ENCODE measurements around the gene PITPNB.

Gene PITPNB

DNA sequence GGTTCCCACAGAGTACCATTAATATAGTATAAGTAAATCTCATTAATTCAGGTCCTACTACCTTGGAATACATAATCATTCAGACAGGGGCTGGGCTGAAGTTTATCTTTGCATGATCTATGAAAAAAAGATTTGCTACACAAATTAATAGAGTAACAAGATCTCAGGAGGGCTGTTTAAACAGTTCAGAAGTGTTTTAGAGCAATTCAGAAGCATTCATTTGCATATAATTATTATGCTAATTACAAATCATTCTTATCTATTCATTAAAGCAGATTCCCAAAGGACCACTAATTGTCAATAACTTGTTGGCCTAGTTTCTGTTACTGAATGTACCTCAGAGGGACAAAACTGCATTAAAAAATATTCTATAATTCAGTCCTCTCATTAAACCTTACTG, 40.5 kb downstream of the PITPNB start:
- DNase-seq (no peak), ATAC-seq (no peak)
- Mint-ChIP-seq H3K4me3 (no peak overlapping the region), H3K27ac (no peak overlapping the region), H3K9me3 (no peaks in the 10 kb centered on the region), H3K27me3 (no peaks in the 10 kb centered on the region), H3K4me1 (peaks cover 53% of the 10 kb centered on the region), H3K36me3 (ENCODE audit: low read depth) (peaks cover 22% of the 10 kb centered on the region)

- H3K9me3 Mint-ChIP-seq = no peaks in the 10 kb centered on the region
- DNase-seq (no peak), ATAC-seq (peak; percentile 64)
- peaks cover 31% of the 10 kb centered on the region for H3K36me3 Mint-ChIP-seq (ENCODE audit: low read depth)
- H3K27ac Mint-ChIP-seq = peak overlapping the region; percentile 34
- peaks cover 53% of the 10 kb centered on the region for H3K4me1 Mint-ChIP-seq
- no peak overlapping the region for H3K4me3 Mint-ChIP-seq
- no peaks in the 10 kb centered on the region for H3K27me3 Mint-ChIP-seq
These were observed 41.6 kb downstream of the PITPNB start for GRCh38 chr22:27877501-27877900.

- Mint-ChIP-seq H3K36me3 (ENCODE audit: low read depth) (peaks cover 38% of the 10 kb centered on the region), H3K4me1 (peaks cover 53% of the 10 kb centered on the region), H3K4me3 (no peak overlapping the region), H3K9me3 (no peaks in the 10 kb centered on the region), H3K27me3 (no peaks in the 10 kb centered on the region), H3K27ac (no peak overlapping the region)
- ATAC-seq = no peak
- DNase-seq = no peak
These were observed 42.4 kb downstream of the PITPNB start for GRCh38 chr22:27876684-27877083.

DNA sequence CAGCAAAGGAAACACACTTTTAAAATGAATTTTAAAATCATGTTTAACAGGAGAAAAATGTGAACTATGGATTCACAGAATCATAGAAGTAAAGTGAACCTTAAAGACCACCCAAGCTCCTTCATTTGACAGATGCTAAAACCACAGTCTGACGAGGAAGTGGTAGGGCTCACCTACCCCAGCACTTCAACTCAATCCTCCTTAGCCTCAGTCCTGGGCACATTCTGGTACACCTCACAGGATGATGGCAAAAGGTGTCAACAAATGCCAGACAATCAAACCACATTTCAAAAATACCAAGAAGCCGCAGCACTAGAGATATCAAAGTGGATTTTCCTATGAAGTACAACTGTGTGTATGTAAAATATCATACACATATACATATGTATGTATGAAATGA, 43.1 kb downstream of the PITPNB start:
- peak overlapping the region; percentile 20 for H3K27ac Mint-ChIP-seq
- DNase-seq (no peak), ATAC-seq (peak; percentile 57)
- no peaks in the 10 kb centered on the region for H3K27me3 Mint-ChIP-seq
- H3K9me3 Mint-ChIP-seq = no peaks in the 10 kb centered on the region
- no peak overlapping the region for H3K4me3 Mint-ChIP-seq
- H3K36me3 Mint-ChIP-seq (ENCODE audit: low read depth) = peaks cover 43% of the 10 kb centered on the region
- peaks cover 53% of the 10 kb centered on the region for H3K4me1 Mint-ChIP-seq

DNA sequence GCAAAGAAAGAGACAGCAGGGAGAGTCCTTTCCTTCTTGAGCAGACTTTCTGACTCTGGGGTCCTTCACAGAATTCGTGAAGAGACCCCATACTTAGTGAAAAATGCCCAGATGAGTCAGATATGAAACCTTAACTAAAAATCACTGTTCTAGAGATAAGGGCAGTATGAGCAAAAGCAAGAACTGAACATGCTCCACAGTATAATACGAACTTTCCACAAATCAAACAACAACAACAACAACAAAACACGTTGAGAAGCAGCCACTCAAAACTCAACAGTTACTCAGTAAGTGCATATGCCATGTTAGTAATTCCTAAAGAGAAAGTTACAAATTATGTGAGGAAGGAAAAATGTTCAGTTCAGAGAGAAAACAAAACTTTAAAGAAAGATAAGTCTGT, 44.3 kb downstream of the PITPNB start:
- Mint-ChIP-seq H3K4me1 (peaks cover 54% of the 10 kb centered on the region), H3K4me3 (no peak overlapping the region), H3K27me3 (no peaks in the 10 kb centered on the region), H3K27ac (no peak overlapping the region), H3K36me3 (ENCODE audit: low read depth) (peaks cover 49% of the 10 kb centered on the region), H3K9me3 (no peaks in the 10 kb centered on the region)
- DNase-seq (no peak), ATAC-seq (no peak)

- Mint-ChIP-seq H3K4me1 (peaks cover 57% of the 10 kb centered on the region), H3K27ac (no peak overlapping the region), H3K9me3 (no peaks in the 10 kb centered on the region), H3K36me3 (ENCODE audit: low read depth) (peaks cover 49% of the 10 kb centered on the region), H3K27me3 (no peaks in the 10 kb centered on the region), H3K4me3 (no peak overlapping the region)
- ATAC-seq (no peak), DNase-seq (no peak)
These were observed 44.9 kb downstream of the PITPNB start for GRCh38 chr22:27874185-27874584.

- no peak for DNase-seq
- H3K4me3 Mint-ChIP-seq = no peak overlapping the region
- no peak overlapping the region for H3K27ac Mint-ChIP-seq
- H3K27me3 Mint-ChIP-seq = no peaks in the 10 kb centered on the region
- H3K36me3 Mint-ChIP-seq (ENCODE audit: low read depth) = peaks cover 53% of the 10 kb centered on the region
- H3K9me3 Mint-ChIP-seq = no peaks in the 10 kb centered on the region
- peaks cover 57% of the 10 kb centered on the region for H3K4me1 Mint-ChIP-seq
- no peak for ATAC-seq
These were observed 45.6 kb downstream of the PITPNB start for GRCh38 chr22:27873472-27873871.

GRCh38 chr22:27872488-27872887, 46.6 kb downstream of the PITPNB start:
- Mint-ChIP-seq H3K4me3 (no peak overlapping the region), H3K27me3 (no peaks in the 10 kb centered on the region), H3K27ac (no peak overlapping the region), H3K9me3 (no peaks in the 10 kb centered on the region), H3K36me3 (ENCODE audit: low read depth) (peaks cover 56% of the 10 kb centered on the region), H3K4me1 (peaks cover 57% of the 10 kb centered on the region)
- DNase-seq (no peak), ATAC-seq (no peak)

DNA sequence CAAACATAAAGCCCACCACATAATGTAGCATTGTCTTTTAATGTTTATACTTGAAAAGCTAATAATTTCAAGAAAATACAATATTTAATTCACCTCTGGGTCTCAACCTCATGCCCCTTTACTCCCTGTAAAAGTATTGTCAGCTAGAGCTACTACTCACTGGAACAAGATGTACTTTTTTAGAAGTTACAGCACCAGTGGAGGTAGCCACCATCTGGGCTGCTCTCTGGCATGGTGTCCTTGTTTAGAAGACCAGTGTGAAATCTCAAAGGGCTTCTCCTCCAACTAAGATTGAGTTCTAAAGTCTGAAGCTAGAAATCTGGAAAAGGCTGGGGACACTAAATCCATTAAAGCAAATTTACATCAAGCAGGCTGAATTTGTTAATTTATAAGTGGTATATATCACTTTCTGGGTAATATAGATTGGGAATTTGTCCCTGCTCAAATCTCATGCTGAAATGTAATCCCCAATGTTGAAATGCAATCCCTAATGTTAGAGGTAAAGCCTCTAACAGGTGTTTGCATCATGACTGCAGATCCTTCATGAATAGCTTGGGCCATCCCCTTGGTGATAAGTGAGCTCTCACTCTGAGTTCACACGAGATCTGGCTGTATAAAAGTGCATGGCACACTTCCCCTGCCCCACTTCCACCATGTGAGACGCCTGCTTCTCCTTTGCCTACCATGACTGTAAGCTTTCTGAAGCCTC, 47.6 kb downstream of the PITPNB start:
- ATAC-seq (no peak), DNase-seq (no peak)
- Mint-ChIP-seq H3K4me1 (peaks cover 59% of the 10 kb centered on the region), H3K4me3 (no peak overlapping the region), H3K27me3 (no peaks in the 10 kb centered on the region), H3K9me3 (no peaks in the 10 kb centered on the region), H3K36me3 (ENCODE audit: low read depth) (peaks cover 60% of the 10 kb centered on the region), H3K27ac (no peak overlapping the region)

DNA sequence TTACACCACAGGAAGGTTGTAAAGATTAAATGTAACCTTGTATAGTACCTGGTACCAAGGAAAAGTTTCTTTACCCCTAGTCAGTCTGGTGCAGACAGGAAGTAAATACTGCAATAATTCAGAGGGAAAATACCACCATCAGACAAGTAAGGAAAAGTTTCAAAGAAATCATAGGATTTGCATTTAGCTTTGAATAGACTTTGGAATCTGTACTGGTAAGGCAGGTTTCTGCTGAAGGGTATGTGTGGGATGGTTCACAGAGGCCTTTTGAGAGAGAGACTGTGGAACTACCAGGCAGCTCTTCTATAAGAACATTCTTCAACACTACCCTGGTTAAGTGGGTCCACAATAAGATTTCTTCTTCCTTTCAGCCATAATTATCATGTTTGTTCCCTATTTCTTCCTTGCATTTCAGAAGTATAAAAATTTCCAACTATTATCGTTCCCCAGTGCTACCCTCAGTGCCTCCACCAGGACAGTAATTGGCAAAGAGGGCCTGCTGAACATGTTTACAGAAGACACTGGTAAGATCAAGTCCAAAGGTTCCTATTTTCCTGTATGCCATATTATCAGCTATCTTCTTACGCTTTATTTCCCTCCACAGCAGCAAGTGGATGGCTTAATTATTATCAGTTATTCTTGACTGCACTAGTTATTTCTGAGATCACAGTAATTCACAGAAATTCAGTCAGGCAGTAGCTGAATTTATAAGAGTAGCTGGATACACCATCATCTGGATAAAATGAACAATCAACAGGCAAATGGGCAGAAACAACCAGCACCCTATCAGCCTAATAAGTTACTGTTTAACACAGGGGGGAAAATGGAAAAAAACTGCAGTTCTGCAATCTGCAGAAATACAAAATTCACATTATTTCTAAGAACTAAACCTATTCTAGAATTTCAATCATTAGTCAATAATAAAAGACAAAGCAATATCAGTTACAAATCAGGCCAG, 48.5 kb downstream of the PITPNB start:
- Mint-ChIP-seq H3K9me3 (no peaks in the 10 kb centered on the region), H3K27ac (no peak overlapping the region), H3K27me3 (no peaks in the 10 kb centered on the region), H3K4me3 (no peak overlapping the region), H3K36me3 (ENCODE audit: low read depth) (peaks cover 66% of the 10 kb centered on the region), H3K4me1 (peaks cover 59% of the 10 kb centered on the region)
- DNase-seq (no peak), ATAC-seq (no peak)

GRCh38 chr22:27868732-27869282, 50.2 kb downstream of the PITPNB start:
- Mint-ChIP-seq H3K27ac (peak overlapping the region; percentile 27), H3K4me3 (no peak overlapping the region), H3K9me3 (no peaks in the 10 kb centered on the region), H3K27me3 (no peaks in the 10 kb centered on the region), H3K4me1 (peaks cover 49% of the 10 kb centered on the region), H3K36me3 (ENCODE audit: low read depth) (peaks cover 56% of the 10 kb centered on the region)
- DNase-seq (no peak), ATAC-seq (no peak)

GRCh38 chr22:27867953-27868731, 50.9 kb downstream of the PITPNB start:
- Mint-ChIP-seq H3K27ac (peak overlapping the region; percentile 78), H3K4me3 (no peak overlapping the region), H3K9me3 (no peaks in the 10 kb centered on the region), H3K4me1 (peaks cover 49% of the 10 kb centered on the region), H3K36me3 (ENCODE audit: low read depth) (peaks cover 50% of the 10 kb centered on the region), H3K27me3 (no peaks in the 10 kb centered on the region)
- peak; percentile 51 for ATAC-seq
- DNase-seq = no peak

- no peaks in the 10 kb centered on the region for H3K9me3 Mint-ChIP-seq
- H3K27ac Mint-ChIP-seq = peak overlapping the region; percentile 88
- peaks cover 49% of the 10 kb centered on the region for H3K4me1 Mint-ChIP-seq
- peak overlapping the region; percentile 48 for H3K4me3 Mint-ChIP-seq
- ATAC-seq = peak; percentile 91
- peaks cover 43% of the 10 kb centered on the region for H3K36me3 Mint-ChIP-seq (ENCODE audit: low read depth)
- DNase-seq = peak; percentile 41
- H3K27me3 Mint-ChIP-seq = no peaks in the 10 kb centered on the region
These were observed 51.7 kb downstream of the PITPNB start for GRCh38 chr22:27867085-27867952.

Data from activated naive CD8-positive, alpha-beta T cell treated with anti-CD3 and anti-CD28 coated beads, Interleukin-2, amount 50 U/mL, for 24 hours (primary cell).